ENCODE measurements around the gene SNED1.

SNED1 gene

DNA sequence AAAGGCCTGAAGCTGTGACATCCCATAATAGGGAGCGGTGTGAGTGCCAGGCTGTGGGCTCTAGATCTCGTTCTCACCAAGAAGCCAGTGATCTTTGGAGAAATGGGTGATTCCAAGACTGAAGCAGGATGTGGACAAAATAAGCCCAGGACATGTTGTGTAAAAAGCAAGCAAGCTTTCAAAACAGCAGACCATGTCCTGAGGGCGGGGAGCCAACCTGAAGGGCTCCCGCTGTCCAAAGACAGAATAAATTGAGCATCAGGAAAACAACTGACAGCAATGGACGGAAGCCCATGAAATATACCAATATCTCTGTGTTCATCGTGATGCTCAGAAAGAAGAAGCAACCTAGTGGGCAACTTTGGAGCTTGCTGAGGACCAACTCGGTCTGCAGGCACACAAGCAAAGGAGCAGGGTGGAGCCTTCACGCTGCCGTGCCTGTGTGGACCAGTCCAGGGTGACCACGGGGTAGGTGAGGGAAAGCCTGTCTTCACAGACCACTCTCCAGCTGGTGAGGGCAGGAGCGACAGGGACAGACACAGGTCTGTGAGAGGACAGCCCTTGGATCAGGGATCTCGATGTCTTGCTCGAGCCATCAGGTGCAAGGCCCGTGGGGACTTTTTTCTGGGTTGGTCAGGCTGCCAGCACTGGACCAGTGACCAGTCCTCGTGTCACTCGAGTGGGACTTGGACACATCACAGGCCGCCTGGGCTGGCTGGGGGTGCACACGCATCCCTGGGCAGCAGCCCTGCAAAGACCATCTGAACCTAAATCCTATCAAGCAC, 82.2 kb downstream of the SNED1 start:
- H3K27ac ChIP-seq (ENCODE audit: low read length) = no peak overlapping the region
- no peaks in the 10 kb centered on the region for H3K79me2 ChIP-seq (ENCODE audit: insufficient read depth, low read length)
- 0 out of 2 replicates have a peak, but pooled peaks cover 3% of the 10 kb centered on the region for H3K36me3 ChIP-seq (ENCODE audit: insufficient read depth, low read length)
- no peaks in the 10 kb centered on the region for H3K27me3 ChIP-seq (ENCODE audit: insufficient read depth, low read length, poor library complexity)
- no peak overlapping the region for H2AFZ ChIP-seq (ENCODE audit: low read depth, low read length)
- H3K4me3 ChIP-seq (ENCODE audit: low read depth in 1 of 2, low read length in 2 of 2) = no peak overlapping the region
- ATAC-seq (ENCODE audit: insufficient read depth, low read depth) (no peak), DNase-seq (no peak)
- H3K4me2 ChIP-seq (ENCODE audit: insufficient read depth, low read length) = no peak overlapping the region
- TF ChIP-seq, protein P1, sequence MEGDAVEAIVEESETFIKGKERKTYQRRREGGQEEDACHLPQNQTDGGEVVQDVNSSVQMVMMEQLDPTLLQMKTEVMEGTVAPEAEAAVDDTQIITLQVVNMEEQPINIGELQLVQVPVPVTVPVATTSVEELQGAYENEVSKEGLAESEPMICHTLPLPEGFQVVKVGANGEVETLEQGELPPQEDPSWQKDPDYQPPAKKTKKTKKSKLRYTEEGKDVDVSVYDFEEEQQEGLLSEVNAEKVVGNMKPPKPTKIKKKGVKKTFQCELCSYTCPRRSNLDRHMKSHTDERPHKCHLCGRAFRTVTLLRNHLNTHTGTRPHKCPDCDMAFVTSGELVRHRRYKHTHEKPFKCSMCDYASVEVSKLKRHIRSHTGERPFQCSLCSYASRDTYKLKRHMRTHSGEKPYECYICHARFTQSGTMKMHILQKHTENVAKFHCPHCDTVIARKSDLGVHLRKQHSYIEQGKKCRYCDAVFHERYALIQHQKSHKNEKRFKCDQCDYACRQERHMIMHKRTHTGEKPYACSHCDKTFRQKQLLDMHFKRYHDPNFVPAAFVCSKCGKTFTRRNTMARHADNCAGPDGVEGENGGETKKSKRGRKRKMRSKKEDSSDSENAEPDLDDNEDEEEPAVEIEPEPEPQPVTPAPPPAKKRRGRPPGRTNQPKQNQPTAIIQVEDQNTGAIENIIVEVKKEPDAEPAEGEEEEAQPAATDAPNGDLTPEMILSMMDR (IDR thresholded peaks at IDR 0.05; ENCODE audit: borderline replicate concordance, extremely low read depth, low read length, poor library complexity, severe bottlenecking) = no peak
- TF ChIP-seq EZH2 (IDR thresholded peaks at IDR 0.05; ENCODE audit: borderline replicate concordance, low read depth, low read length, severe bottlenecking) = no peak
- H3K4me1 ChIP-seq (ENCODE audit: insufficient read depth, low read length) = no peaks in the 10 kb centered on the region
- peaks cover 5% of the 10 kb centered on the region for H4K20me1 ChIP-seq (ENCODE audit: insufficient read depth, low read length)
- H3K9ac ChIP-seq (ENCODE audit: low read depth, low read length) = no peak overlapping the region
- H3K9me3 ChIP-seq (ENCODE audit: insufficient read depth, low read length, severe bottlenecking) = no peaks in the 10 kb centered on the region

DNA sequence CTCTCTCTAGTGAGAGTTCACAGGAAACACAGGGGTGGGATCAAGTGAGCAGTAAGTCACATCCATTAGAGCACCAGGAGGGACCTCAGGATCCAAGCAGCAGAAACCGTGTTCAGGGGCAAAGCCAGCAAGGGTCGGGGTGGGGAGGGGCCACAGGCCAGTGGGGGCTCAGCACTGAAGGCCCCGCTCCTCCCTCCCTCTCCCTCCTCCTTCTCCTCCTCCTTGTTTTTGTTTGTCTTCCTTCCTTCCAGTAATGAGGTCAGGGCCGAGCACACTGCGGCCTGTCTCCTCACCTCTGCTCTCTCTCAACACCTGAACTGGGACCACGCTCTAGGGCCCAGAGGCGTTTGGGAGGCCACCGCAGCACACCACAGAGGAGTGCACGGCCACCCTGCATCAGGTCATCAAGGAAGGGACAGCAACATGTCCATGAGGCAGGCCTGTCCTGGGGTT, 82.8 kb downstream of the SNED1 start:
- H3K4me3 ChIP-seq (ENCODE audit: low read depth in 1 of 2, low read length in 2 of 2) = no peak overlapping the region
- no peaks in the 10 kb centered on the region for H3K27me3 ChIP-seq (ENCODE audit: insufficient read depth, low read length, poor library complexity)
- no peak overlapping the region for H3K9ac ChIP-seq (ENCODE audit: low read depth, low read length)
- no peak overlapping the region for H3K27ac ChIP-seq (ENCODE audit: low read length)
- H3K9me3 ChIP-seq (ENCODE audit: insufficient read depth, low read length, severe bottlenecking) = no peaks in the 10 kb centered on the region
- no peak overlapping the region for H3K4me2 ChIP-seq (ENCODE audit: insufficient read depth, low read length)
- peaks cover 5% of the 10 kb centered on the region for H4K20me1 ChIP-seq (ENCODE audit: insufficient read depth, low read length)
- DNase-seq = no peak
- TF ChIP-seq, protein P1 (IDR thresholded peaks at IDR 0.05; ENCODE audit: borderline replicate concordance, extremely low read depth, low read length, poor library complexity, severe bottlenecking) = no peak
- TF ChIP-seq EZH2 (IDR thresholded peaks at IDR 0.05; ENCODE audit: borderline replicate concordance, low read depth, low read length, severe bottlenecking) = no peak
- no peak overlapping the region for H2AFZ ChIP-seq (ENCODE audit: low read depth, low read length)
- no peaks in the 10 kb centered on the region for H3K79me2 ChIP-seq (ENCODE audit: insufficient read depth, low read length)
- no peaks in the 10 kb centered on the region for H3K4me1 ChIP-seq (ENCODE audit: insufficient read depth, low read length)
- peaks cover 5% of the 10 kb centered on the region for H3K36me3 ChIP-seq (ENCODE audit: insufficient read depth, low read length)
- no peak for ATAC-seq (ENCODE audit: insufficient read depth, low read depth)

DNA sequence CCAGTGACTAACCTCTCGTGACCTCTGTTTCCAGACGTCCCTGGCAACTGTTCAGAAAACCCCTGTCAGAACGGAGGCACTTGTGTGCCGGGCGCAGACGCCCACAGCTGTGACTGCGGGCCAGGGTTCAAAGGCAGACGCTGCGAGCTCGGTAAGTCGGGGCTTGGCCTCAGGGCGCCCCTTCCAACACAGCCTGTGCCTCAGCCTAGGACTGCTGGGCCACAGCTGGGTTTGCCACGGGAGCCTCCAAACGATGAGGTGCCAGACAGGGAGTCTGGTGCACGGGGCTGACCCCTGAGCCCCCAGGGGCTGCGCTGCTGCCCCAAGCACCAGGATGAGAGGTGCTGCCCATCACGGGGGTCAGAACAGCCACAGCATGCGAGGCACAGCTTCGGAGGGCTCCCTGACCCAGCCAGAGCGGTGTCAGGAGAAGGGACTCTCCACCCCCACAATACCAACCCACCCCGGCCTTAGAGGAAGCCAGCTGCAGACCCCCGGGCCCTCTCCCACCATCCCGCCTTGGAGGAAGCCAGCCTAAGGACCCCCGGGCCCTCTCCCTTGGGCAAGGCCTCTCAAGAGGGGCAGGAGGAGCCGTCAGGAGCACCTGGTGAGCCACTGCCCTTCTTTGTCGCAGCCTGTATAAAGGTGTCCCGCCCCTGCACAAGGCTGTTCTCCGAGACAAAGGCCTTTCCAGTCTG, 83.4 kb downstream of the SNED1 start:
- TF ChIP-seq, protein P1 (IDR thresholded peaks at IDR 0.05; ENCODE audit: borderline replicate concordance, extremely low read depth, low read length, poor library complexity, severe bottlenecking) = no peak
- TF ChIP-seq EZH2 (IDR thresholded peaks at IDR 0.05; ENCODE audit: borderline replicate concordance, low read depth, low read length, severe bottlenecking) = no peak
- ATAC-seq (ENCODE audit: insufficient read depth, low read depth) = no peak

More for the DNA sequence above, 83.4 kb downstream of the SNED1 start:
- no peaks in the 10 kb centered on the region for H3K9me3 ChIP-seq (ENCODE audit: insufficient read depth, low read length, severe bottlenecking)
- DNase-seq = no peak
- no peaks in the 10 kb centered on the region for H3K27me3 ChIP-seq (ENCODE audit: insufficient read depth, low read length, poor library complexity)
- peaks cover 11% of the 10 kb centered on the region for H3K36me3 ChIP-seq (ENCODE audit: insufficient read depth, low read length)
- H3K4me1 ChIP-seq (ENCODE audit: insufficient read depth, low read length) = no peaks in the 10 kb centered on the region
- no peak overlapping the region for H3K4me3 ChIP-seq (ENCODE audit: low read depth in 1 of 2, low read length in 2 of 2)
- H4K20me1 ChIP-seq (ENCODE audit: insufficient read depth, low read length) = peaks cover 5% of the 10 kb centered on the region
- no peak overlapping the region for H3K9ac ChIP-seq (ENCODE audit: low read depth, low read length)
- H3K27ac ChIP-seq (ENCODE audit: low read length) = no peak overlapping the region
- H3K79me2 ChIP-seq (ENCODE audit: insufficient read depth, low read length) = no peaks in the 10 kb centered on the region
- H2AFZ ChIP-seq (ENCODE audit: low read depth, low read length) = no peak overlapping the region
- no peak overlapping the region for H3K4me2 ChIP-seq (ENCODE audit: insufficient read depth, low read length)
